ENCODE data around the gene HSPA4.
"Not testable (repeated sequence)": the region's sequence is repeated elsewhere in the genome, so short reads cannot be mapped to it uniquely, and the experiment has no call there.

The HSPA4 gene

DNA sequence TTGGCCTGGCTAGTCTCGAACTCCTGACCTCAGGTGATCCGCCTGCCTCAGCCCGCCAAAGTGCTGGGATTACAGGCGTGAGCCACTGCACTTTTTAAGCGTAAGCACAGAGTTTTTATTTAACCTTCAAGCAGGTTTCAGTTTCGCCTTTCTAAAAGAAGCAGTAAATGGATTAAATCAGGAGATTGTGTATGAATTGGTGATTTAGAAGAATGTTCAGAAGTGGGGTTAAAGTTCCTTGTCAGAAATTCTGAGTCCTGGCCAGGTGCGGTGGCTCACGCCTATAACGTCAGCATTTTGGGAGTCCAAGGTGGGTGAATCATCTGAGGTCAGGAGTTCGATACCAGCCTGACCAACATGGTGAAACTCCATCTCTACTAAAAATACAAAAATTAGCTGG lies 12.2 kb downstream of the HSPA4 start:
- H3K27me3 Mint-ChIP-seq, result no peaks in the 10 kb centered on the region
- H3K27ac Mint-ChIP-seq, result no peak overlapping the region
- peaks cover 58% of the 10 kb centered on the region for H3K36me3 Mint-ChIP-seq (ENCODE audit: low read depth)
- H3K4me1 Mint-ChIP-seq (ENCODE audit: low read depth), result peaks cover 36% of the 10 kb centered on the region
- no peaks in the 10 kb centered on the region for H3K9me3 Mint-ChIP-seq
- no peak overlapping the region for H3K4me3 Mint-ChIP-seq

DNA sequence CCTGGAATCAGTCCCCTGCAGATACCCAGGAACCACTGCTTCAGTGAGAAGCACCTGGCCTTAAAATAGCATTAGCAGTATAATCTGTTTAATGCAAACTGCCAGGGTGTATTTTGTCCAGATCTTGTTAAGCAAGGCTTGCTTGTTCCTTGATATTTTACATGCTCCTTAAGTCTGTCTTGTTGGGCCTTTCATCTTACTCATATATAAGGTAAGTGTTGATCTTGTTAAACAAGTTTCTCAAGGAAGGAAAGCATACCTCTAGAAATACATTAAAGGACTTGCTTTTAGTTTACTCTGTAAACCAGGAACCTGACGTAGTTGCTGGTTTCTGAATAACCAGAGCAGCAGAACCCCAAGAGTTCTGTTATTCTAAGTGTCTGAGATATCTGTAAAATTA lies 13.7 kb downstream of the HSPA4 start:
- Mint-ChIP-seq H3K27ac (no peak overlapping the region), H3K9me3 (no peaks in the 10 kb centered on the region), H3K27me3 (no peaks in the 10 kb centered on the region), H3K4me1 (ENCODE audit: low read depth) (peaks cover 33% of the 10 kb centered on the region), H3K4me3 (no peak overlapping the region), H3K36me3 (ENCODE audit: low read depth) (peaks cover 63% of the 10 kb centered on the region)

- H3K36me3 Mint-ChIP-seq (ENCODE audit: low read depth), result peaks cover 68% of the 10 kb centered on the region
- H3K4me1 Mint-ChIP-seq (ENCODE audit: low read depth), result peaks cover 34% of the 10 kb centered on the region
- no peak overlapping the region for H3K4me3 Mint-ChIP-seq
- no peak overlapping the region for H3K27ac Mint-ChIP-seq
- no peaks in the 10 kb centered on the region for H3K9me3 Mint-ChIP-seq
- no peaks in the 10 kb centered on the region for H3K27me3 Mint-ChIP-seq
These were observed 14.2 kb downstream of the HSPA4 start for GRCh38 chr5:133066045-133066444.

- H3K4me3 Mint-ChIP-seq, result no peak overlapping the region
- no peak overlapping the region for H3K27ac Mint-ChIP-seq
- H3K9me3 Mint-ChIP-seq, result no peaks in the 10 kb centered on the region
- peaks cover 20% of the 10 kb centered on the region for H3K4me1 Mint-ChIP-seq (ENCODE audit: low read depth)
- no peaks in the 10 kb centered on the region for H3K27me3 Mint-ChIP-seq
- H3K36me3 Mint-ChIP-seq (ENCODE audit: low read depth), result peaks cover 91% of the 10 kb centered on the region
These were observed 20.2 kb downstream of the HSPA4 start for GRCh38 chr5:133072021-133072420.

DNA sequence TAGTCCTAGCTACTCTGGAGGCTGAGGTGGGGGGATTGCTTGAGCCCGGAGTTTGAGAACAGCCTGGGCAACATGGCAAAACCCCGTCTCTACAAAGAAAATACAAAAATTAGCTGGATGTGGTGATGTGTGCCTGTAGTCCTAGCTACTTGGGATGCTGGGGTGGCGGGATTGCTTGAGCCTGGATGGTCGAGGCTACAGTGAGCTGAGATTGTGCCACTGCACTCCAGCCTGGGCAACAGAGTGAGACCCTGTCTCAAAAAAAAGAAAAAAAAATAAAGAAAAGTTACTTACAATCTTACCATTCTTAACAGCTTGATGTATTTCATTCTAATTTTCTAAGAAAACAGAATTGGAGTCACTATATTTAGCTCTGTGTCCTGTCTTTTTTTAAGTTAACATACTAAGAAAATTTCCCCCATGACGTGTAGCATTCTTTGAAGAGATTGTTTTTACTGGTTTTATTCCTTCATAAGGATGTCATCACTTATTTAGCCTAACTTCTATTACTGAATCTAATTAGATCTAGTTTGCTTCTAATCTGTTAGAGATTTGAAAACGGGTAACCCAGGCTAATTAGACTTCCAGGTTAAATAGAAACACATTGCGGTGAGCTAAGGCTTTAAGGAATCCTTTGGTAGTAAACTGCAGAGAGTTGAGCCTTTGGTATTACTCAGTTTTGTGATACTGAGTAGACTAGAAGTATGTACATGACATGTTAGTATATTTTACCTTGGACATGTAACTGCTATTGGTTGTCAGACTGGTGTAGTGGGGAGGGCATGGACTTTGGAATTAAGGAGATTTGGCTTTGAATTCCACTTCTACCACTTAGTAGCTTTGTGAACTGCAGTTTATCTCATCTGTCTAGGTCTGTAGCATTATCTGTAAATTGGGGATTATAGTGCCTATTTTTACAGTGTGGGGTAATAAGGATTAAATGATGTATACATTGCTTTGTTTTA lies 24.0 kb downstream of the HSPA4 start:
- H3K4me1 Mint-ChIP-seq (ENCODE audit: low read depth), result peaks cover 41% of the 10 kb centered on the region
- H3K27ac Mint-ChIP-seq, result no peak overlapping the region
- H3K27me3 Mint-ChIP-seq, result no peaks in the 10 kb centered on the region
- H3K9me3 Mint-ChIP-seq, result no peaks in the 10 kb centered on the region
- peaks cover 81% of the 10 kb centered on the region for H3K36me3 Mint-ChIP-seq (ENCODE audit: low read depth)
- no peak overlapping the region for H3K4me3 Mint-ChIP-seq

DNA sequence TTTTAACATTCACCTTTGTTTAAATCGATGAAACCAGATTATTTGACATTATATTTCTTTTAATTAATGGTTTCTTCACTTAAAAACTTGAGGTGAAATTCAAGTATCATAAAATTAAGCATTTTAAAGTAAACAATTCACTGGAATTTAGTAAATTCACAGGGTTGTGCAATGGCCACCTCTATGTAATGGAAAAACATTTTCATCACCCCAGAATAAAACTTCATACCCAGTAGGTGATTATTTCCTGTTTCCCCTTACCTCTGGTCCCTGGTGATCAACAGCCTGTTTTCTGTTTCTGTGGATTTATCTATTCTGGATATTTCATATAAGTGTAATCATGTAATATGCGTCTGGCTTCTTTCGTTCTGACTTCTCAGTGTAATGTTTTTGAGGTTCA lies 27.2 kb downstream of the HSPA4 start:
- Mint-ChIP-seq H3K27me3 (no peaks in the 10 kb centered on the region), H3K4me1 (ENCODE audit: low read depth) (peaks cover 32% of the 10 kb centered on the region), H3K9me3 (no peaks in the 10 kb centered on the region), H3K36me3 (ENCODE audit: low read depth) (peaks cover 82% of the 10 kb centered on the region), H3K27ac (peak overlapping the region; percentile 37), H3K4me3 (no peak overlapping the region)

DNA sequence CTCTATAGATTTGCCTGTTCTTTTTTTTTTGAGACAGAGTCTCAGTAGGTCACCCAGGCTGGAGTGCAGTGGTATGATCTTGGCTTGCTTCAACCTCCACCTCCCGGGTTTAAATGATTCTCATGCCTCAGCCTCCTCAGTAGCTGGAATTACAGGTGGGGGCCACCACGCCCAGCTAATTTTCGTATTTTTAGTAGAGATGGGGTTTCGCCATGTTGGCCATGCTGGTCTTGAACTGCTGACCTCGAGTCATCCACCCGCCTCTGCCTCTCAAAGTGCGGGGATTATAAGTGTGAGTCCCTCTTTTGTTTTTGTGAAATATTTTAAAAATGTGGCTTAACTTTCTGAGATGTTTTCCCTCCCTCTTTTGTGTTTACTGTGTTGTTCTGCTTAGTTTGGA lies 29.2 kb downstream of the HSPA4 start:
- no peak overlapping the region for H3K4me3 Mint-ChIP-seq
- H3K4me1 Mint-ChIP-seq (ENCODE audit: low read depth), result peaks cover 32% of the 10 kb centered on the region
- H3K9me3 Mint-ChIP-seq, result no peaks in the 10 kb centered on the region
- H3K27me3 Mint-ChIP-seq, result no peaks in the 10 kb centered on the region
- peak overlapping the region; percentile 76 for H3K27ac Mint-ChIP-seq
- peaks cover 72% of the 10 kb centered on the region for H3K36me3 Mint-ChIP-seq (ENCODE audit: low read depth)

DNA sequence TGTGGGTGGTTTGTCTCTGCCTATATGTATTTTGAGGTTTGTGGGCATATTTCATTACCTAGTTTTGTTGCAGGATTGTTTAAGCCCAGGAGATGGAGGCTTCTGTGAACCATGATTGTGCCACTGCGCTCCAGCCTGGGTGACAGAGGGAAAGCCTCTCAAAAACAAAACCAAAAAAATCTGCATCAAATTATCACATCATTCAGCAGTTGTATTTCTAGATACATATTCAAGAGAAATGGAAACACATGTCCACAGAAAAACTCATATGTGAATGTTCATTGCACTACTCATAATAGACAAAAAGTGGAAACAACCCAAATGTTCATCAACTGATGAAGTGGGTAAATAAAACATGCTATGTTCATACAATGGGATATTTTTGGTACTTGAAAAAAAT lies 29.9 kb downstream of the HSPA4 start:
- Mint-ChIP-seq H3K4me3 (no peak overlapping the region), H3K27me3 (no peaks in the 10 kb centered on the region), H3K9me3 (no peaks in the 10 kb centered on the region), H3K36me3 (ENCODE audit: low read depth) (peaks cover 72% of the 10 kb centered on the region), H3K4me1 (ENCODE audit: low read depth) (peaks cover 32% of the 10 kb centered on the region), H3K27ac (no peak overlapping the region)

- H3K4me3 Mint-ChIP-seq, result no peak overlapping the region
- no peaks in the 10 kb centered on the region for H3K27me3 Mint-ChIP-seq
- peaks cover 72% of the 10 kb centered on the region for H3K36me3 Mint-ChIP-seq (ENCODE audit: low read depth)
- H3K9me3 Mint-ChIP-seq, result no peaks in the 10 kb centered on the region
- H3K4me1 Mint-ChIP-seq (ENCODE audit: low read depth), result peaks cover 32% of the 10 kb centered on the region
- no peak overlapping the region for H3K27ac Mint-ChIP-seq
These were observed 30.3 kb downstream of the HSPA4 start for GRCh38 chr5:133082128-133082527.

DNA sequence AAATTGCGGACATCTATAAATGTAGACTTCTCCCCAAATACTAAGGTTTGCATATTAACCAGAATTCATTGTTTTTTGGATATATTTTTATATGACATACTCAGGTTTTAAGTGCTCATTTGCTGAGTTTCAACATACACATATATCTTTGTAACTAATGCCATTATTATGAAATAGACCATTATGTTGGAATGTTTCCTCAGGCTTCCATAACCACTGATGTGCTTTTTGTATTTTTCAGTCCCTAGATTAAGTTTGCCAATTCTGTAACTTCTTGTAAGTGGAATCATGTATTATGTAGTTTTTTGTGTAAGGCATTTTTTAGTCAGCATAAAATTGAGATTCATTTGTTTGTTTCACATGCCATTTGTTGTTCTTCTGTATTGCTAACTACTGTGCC lies 32.1 kb downstream of the HSPA4 start:
- H3K27me3 Mint-ChIP-seq, result no peaks in the 10 kb centered on the region
- H3K27ac Mint-ChIP-seq, result no peak overlapping the region
- peaks cover 75% of the 10 kb centered on the region for H3K36me3 Mint-ChIP-seq (ENCODE audit: low read depth)
- H3K9me3 Mint-ChIP-seq, result no peaks in the 10 kb centered on the region
- peaks cover 19% of the 10 kb centered on the region for H3K4me1 Mint-ChIP-seq (ENCODE audit: low read depth)
- no peak overlapping the region for H3K4me3 Mint-ChIP-seq

- not testable (repeated sequence) for H3K9me3 Mint-ChIP-seq; H3K27me3 Mint-ChIP-seq; H3K4me3 Mint-ChIP-seq; H3K4me1 Mint-ChIP-seq (ENCODE audit: low read depth); H3K27ac Mint-ChIP-seq
- H3K36me3 Mint-ChIP-seq (ENCODE audit: low read depth), result peaks cover 76% of the 10 kb centered on the region
These were observed 33.4 kb downstream of the HSPA4 start for GRCh38 chr5:133085171-133085570.

DNA sequence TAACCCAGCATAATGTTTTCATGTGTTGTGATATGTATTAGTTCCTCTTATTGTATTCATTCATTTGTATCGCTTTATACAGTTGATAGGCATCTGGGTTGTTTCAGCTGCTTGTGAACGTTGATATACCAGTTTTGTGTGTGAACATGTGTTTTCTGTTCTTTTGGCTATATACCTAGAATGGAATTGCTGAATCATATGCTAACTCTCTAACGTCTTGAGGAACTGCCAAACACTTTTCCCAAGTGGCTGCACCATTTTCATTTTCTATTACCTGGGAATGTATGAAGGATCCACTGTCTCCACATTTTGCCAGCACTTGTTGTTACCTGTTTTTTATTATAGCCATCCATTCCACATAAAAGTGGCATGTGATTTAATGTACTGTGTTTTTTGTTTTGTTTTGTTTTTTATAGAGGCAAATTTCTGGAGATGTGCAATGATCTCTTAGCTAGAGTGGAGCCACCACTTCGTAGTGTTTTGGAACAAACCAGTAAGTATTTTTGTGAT lies 34.6 kb downstream of the HSPA4 start:
- H3K4me1 Mint-ChIP-seq (ENCODE audit: low read depth), result peaks cover under 1% of the 10 kb centered on the region
- H3K27ac Mint-ChIP-seq, result peak overlapping the region; percentile 51
- H3K4me3 Mint-ChIP-seq, result no peak overlapping the region
- H3K36me3 Mint-ChIP-seq (ENCODE audit: low read depth), result peaks cover 75% of the 10 kb centered on the region
- H3K27me3 Mint-ChIP-seq, result no peaks in the 10 kb centered on the region
- H3K9me3 Mint-ChIP-seq, result no peaks in the 10 kb centered on the region

GRCh38 chr5:133088064-133088463 lies 36.3 kb downstream of the HSPA4 start:
- Mint-ChIP-seq H3K9me3 (no peaks in the 10 kb centered on the region), H3K27ac (peak overlapping the region; percentile 61), H3K27me3 (no peaks in the 10 kb centered on the region), H3K36me3 (ENCODE audit: low read depth) (peaks cover 80% of the 10 kb centered on the region), H3K4me1 (ENCODE audit: low read depth) (no peaks in the 10 kb centered on the region), H3K4me3 (no peak overlapping the region)

GRCh38 chr5:133091034-133091433 lies 39.2 kb downstream of the HSPA4 start:
- H3K4me1 Mint-ChIP-seq (ENCODE audit: low read depth), result no peaks in the 10 kb centered on the region
- H3K27ac Mint-ChIP-seq, result peak overlapping the region; percentile 23
- H3K4me3 Mint-ChIP-seq, result no peak overlapping the region
- no peaks in the 10 kb centered on the region for H3K9me3 Mint-ChIP-seq
- H3K36me3 Mint-ChIP-seq (ENCODE audit: low read depth), result peaks cover 77% of the 10 kb centered on the region
- H3K27me3 Mint-ChIP-seq, result no peaks in the 10 kb centered on the region

GRCh38 chr5:133106343-133106742 lies 54.5 kb downstream of the HSPA4 start:
- H3K4me3 Mint-ChIP-seq, result no peak overlapping the region
- peaks cover 45% of the 10 kb centered on the region for H3K36me3 Mint-ChIP-seq (ENCODE audit: low read depth)
- H3K9me3 Mint-ChIP-seq, result no peaks in the 10 kb centered on the region
- H3K27ac Mint-ChIP-seq, result no peak overlapping the region
- H3K4me1 Mint-ChIP-seq (ENCODE audit: low read depth), result peaks cover 43% of the 10 kb centered on the region
- no peaks in the 10 kb centered on the region for H3K27me3 Mint-ChIP-seq
